OCI-LY1 (cell line): ENCODE measurements around the gene PIP4K2C.

Experiments
- H2AFZ ChIP-seq: fragments of 200-600 bp; sonication (generic), shearing (Covaris generic); 2 replicates; pipeline ENCODE4 v1.6.0; 2014; ENCODE audit warnings: antibody characterized with exemption, mild to moderate bottlenecking, low read length
- H3F3A ChIP-seq: fragments of 200-600 bp; sonication (generic), shearing (Covaris generic); 2 replicates; pipeline ENCODE4 v1.6.0; 2014; ENCODE audit warnings: mild to moderate bottlenecking, antibody characterized with exemption, low read length, moderate library complexity; ENCODE audit not compliant: insufficient read depth
- H3K27ac ChIP-seq: fragments of 200-600 bp; sonication (generic); 2 replicates; pipeline ENCODE4 v1.5.1; 2014; ENCODE audit warnings: low read length, mixed run types, mild to moderate bottlenecking, low read depth; ENCODE audit not compliant: poor library complexity, severe bottlenecking
- H3K27me3 ChIP-seq: fragments of 200-600 bp; sonication (generic); 2 replicates; pipeline ENCODE4 v1.6.0; 2014; ENCODE audit warnings: antibody characterized with exemption, mild to moderate bottlenecking, low read length, moderate library complexity; ENCODE audit not compliant: insufficient read depth
- H3K36me3 ChIP-seq: fragments of 200-600 bp; sonication (generic); 2 replicates; pipeline ENCODE4 v1.6.1; 2014; ENCODE audit warnings: mild to moderate bottlenecking, antibody characterized with exemption, low read length, moderate library complexity, mixed read lengths; ENCODE audit not compliant: insufficient read depth
- H3K4me1 ChIP-seq: fragments of 200-600 bp; sonication (generic); 2 replicates; pipeline ENCODE4 v1.5.1; 2014; ENCODE audit warnings: mild to moderate bottlenecking, low read length, moderate library complexity; ENCODE audit not compliant: insufficient read depth, severe bottlenecking
- H3K4me2 ChIP-seq: fragments of 200-600 bp; sonication (generic), shearing (Covaris generic); 2 replicates; pipeline ENCODE4 v1.6.1; 2014; ENCODE audit warnings: low read length
- H3K4me3 ChIP-seq: fragments of 200-600 bp; sonication (generic); 2 replicates; pipeline ENCODE4 v1.5.1; 2014; ENCODE audit warnings: low read length, low read depth, mild to moderate bottlenecking, mixed read lengths; ENCODE audit not compliant: poor library complexity, severe bottlenecking
- H3K79me2 ChIP-seq: fragments of 200-600 bp; shearing (Covaris generic); 2 replicates; pipeline ENCODE4 v1.6.1; 2016; ENCODE audit warnings: mixed run types, low read length, mixed read lengths; ENCODE audit not compliant: insufficient read depth
- H3K9ac ChIP-seq: fragments of 200-600 bp; sonication (generic), shearing (Covaris generic); 2 replicates; pipeline ENCODE4 v1.6.1; 2014; ENCODE audit warnings: mild to moderate bottlenecking, low read length, mixed read lengths
- H3K9me2 ChIP-seq: fragments of 200-600 bp; sonication (generic), shearing (Covaris generic); 2 replicates; pipeline ENCODE4 v1.6.1; 2014; ENCODE audit warnings: low read depth, mild to moderate bottlenecking, low read length, mixed read lengths
- H3K9me3 ChIP-seq: fragments of 200-600 bp; shearing (Covaris generic); 2 replicates; pipeline ENCODE4 v1.6.1; 2014; ENCODE audit warnings: low read length, mixed read lengths
- H4K20me1 ChIP-seq: fragments of 200-600 bp; sonication (generic), shearing (Covaris generic); 2 replicates; pipeline ENCODE4 v1.6.0; 2016; ENCODE audit warnings: mild to moderate bottlenecking, low read length; ENCODE audit not compliant: insufficient read depth
- CTCF ChIP-seq: fragments of 200-600 bp; sonication (generic), shearing (Covaris generic); IDR thresholded peaks from 2 replicates; pipeline ENCODE4 v1.5.1; 2017; ENCODE audit warnings: mild to moderate bottlenecking, antibody characterized with exemption, low read length, moderate library complexity, mixed read lengths
- EZH2 ChIP-seq: fragments of 200-600 bp; sonication (generic), shearing (Covaris generic); IDR thresholded peaks from 2 replicates; pipeline ENCODE4 v1.8.0; 2017; ENCODE audit warnings: borderline replicate concordance, mixed run types, mild to moderate bottlenecking, antibody characterized with exemption, low read length, moderate library complexity, mixed read lengths

PIP4K2C gene

GRCh38 chr12:57580466-57580795, 10.6 kb upstream of the PIP4K2C start:
- no peak overlapping the region for H3K4me3 ChIP-seq
- no peaks in the 10 kb centered on the region for H3K36me3 ChIP-seq

GRCh38 chr12:57581802-57582201, 9.2 kb upstream of the PIP4K2C start:
- Histone ChIP-seq H3F3A (no peaks in the 10 kb centered on the region), H3K4me2 (no peak overlapping the region), H3K27me3 (no peaks in the 10 kb centered on the region), H3K9me2 (no peaks in the 10 kb centered on the region), H3K9me3 (no peaks in the 10 kb centered on the region), H4K20me1 (no peaks in the 10 kb centered on the region), H3K4me3 (no peak overlapping the region), H3K36me3 (no peaks in the 10 kb centered on the region), H3K9ac (no peak overlapping the region), H2AFZ (no peak overlapping the region), H3K4me1 (no peaks in the 10 kb centered on the region), H3K79me2 (no peaks in the 10 kb centered on the region), H3K27ac (no peak overlapping the region)
- TF ChIP-seq EZH2: no peak

More at GRCh38 chr12:57580466-57580795, 10.6 kb upstream of the PIP4K2C start:
- Histone ChIP-seq H3K9me3 (no peaks in the 10 kb centered on the region), H4K20me1 (no peaks in the 10 kb centered on the region), H3K9me2 (no peaks in the 10 kb centered on the region), H2AFZ (no peak overlapping the region), H3K4me2 (no peak overlapping the region), H3K4me1 (no peaks in the 10 kb centered on the region), H3K9ac (no peak overlapping the region), H3K27me3 (no peaks in the 10 kb centered on the region), H3F3A (no peaks in the 10 kb centered on the region), H3K27ac (no peak overlapping the region), H3K79me2 (no peaks in the 10 kb centered on the region)
- TF ChIP-seq CTCF (no peak), EZH2 (no peak)

GRCh38 chr12:57582440-57582839, 8.6 kb upstream of the PIP4K2C start:
- TF ChIP-seq EZH2: no peak
- TF ChIP-seq CTCF: no peak
- no peak overlapping the region for H3K27ac ChIP-seq
- no peaks in the 10 kb centered on the region for H3K27me3 ChIP-seq
- no peaks in the 10 kb centered on the region for H3K4me1 ChIP-seq
- H3F3A ChIP-seq: no peaks in the 10 kb centered on the region
- no peaks in the 10 kb centered on the region for H3K9me3 ChIP-seq
- H4K20me1 ChIP-seq: no peaks in the 10 kb centered on the region
- H3K9me2 ChIP-seq: no peaks in the 10 kb centered on the region
- no peak overlapping the region for H3K9ac ChIP-seq
- H2AFZ ChIP-seq: no peak overlapping the region
- no peaks in the 10 kb centered on the region for H3K79me2 ChIP-seq
- H3K4me2 ChIP-seq: no peak overlapping the region
- no peaks in the 10 kb centered on the region for H3K36me3 ChIP-seq
- H3K4me3 ChIP-seq: no peak overlapping the region

- Histone ChIP-seq H3K79me2 (no peaks in the 10 kb centered on the region), H3K9me3 (no peaks in the 10 kb centered on the region), H3F3A (no peaks in the 10 kb centered on the region), H4K20me1 (no peaks in the 10 kb centered on the region), H3K36me3 (no peaks in the 10 kb centered on the region), H3K27ac (no peak overlapping the region), H3K4me1 (no peaks in the 10 kb centered on the region), H3K9ac (no peak overlapping the region), H3K4me3 (no peak overlapping the region), H3K9me2 (no peaks in the 10 kb centered on the region), H3K4me2 (no peak overlapping the region), H3K27me3 (no peaks in the 10 kb centered on the region), H2AFZ (no peak overlapping the region)
- no peak for TF ChIP-seq EZH2
- TF ChIP-seq CTCF: peak; percentile 99
Measured at GRCh38 chr12:57583008-57583831, 7.8 kb upstream of the PIP4K2C start.
